ENCODE data around the gene SLC49A3.

SLC49A3 gene

DNA sequence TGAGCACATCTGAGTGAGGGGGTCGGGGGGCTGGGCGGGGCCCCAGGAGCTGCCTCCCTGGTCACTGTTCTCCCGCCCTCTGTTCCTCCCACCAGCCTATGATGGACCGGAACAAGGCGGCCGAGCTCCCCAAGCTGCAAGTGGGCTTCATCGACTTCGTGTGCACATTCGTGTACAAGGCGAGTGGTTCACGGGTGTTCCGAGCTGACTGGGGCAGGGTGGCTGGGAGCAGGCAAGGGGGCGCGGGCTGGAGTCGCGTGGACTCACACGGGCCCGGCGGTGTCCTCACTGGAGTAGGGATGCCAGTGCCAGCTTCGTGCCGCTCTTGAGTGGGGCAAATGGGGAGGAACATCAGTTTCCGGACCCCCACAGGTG is 22.5 kb downstream of the SLC49A3 start:
- DNase-seq (ENCODE audit: low spot score): no peak

GRCh38 chr4:665751-666435 is 23.1 kb downstream of the SLC49A3 start:
- DNase-seq (ENCODE audit: low spot score): no peak

GRCh38 chr4:665381-665750 is 23.6 kb downstream of the SLC49A3 start:
- no peak for DNase-seq (ENCODE audit: low spot score)

GRCh38 chr4:664713-665231 is 24.2 kb downstream of the SLC49A3 start:
- DNase-seq (ENCODE audit: low spot score): no peak

DNA sequence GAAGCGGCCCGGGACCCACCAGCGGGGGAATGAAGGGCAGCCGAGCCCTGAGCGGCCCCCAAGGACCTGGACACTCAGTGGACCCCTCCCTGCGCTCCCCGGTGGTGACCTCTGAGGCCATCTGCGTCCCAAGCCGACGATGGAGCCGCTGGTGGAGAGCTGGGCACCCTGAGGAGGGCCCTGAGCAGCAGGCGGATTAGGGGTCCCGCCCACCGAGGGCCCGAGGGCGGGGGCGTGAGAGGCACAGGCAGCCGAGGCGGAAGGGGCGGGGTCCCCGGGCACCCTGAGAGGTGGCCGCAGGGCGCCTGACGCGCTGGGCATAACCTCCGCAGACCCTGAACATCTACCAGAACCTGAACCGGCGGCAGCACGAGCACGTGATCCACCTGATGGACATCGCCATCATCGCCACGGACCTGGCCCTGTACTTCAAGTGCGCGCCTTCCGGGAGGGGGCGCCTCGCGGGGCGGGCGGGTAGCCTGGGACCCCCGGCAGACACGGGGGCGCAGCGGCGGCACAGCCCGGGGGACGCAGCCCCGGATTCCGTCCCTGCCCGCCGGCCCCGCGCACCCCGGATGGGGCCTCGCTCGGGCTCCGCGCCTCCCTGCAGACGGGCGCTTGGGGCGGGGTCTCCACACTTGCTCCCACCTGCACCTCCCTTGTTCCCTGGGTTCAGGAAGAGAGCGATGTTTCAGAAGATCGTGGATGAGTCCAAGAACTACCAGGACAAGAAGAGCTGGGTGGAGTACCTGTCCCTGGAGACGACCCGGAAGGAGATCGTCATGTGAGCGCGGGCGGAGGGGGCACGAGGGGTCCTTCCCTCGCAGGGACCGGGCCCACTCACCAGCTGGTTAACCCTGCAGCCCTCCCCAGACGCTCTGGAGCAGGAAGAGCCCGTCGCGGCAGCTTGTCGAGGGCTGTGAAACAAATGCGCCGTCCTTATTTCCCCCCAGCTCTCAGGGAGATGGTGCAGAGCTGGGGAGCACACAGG is 25.2 kb downstream of the SLC49A3 start:
- no peak for DNase-seq (ENCODE audit: low spot score)

DNA sequence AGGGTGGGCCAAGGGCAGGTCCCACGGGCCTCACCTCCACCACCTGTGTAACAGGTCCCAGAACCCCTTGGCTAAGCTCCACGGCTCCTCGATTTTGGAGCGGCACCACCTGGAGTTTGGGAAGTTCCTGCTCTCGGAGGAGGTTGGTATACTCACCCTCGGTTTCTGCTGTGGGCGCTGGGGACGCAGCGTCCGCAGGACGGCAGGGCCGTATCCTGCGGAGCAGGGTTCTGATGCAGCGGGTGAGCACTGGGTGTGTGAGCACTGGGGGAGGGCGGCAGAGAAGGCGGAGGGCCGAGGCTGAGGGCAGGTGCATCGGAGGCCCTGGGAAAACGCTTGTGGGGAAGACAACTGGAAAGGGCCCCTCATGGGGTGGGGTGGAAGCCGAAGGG is 25.9 kb downstream of the SLC49A3 start:
- DNase-seq (ENCODE audit: low spot score): no peak

- DNase-seq (ENCODE audit: low spot score): no peak
Observed at GRCh38 chr4:661881-662761, 26.8 kb downstream of the SLC49A3 start.

GRCh38 chr4:661231-661630 is 27.7 kb downstream of the SLC49A3 start:
- DNase-seq (ENCODE audit: low spot score): no peak

DNA sequence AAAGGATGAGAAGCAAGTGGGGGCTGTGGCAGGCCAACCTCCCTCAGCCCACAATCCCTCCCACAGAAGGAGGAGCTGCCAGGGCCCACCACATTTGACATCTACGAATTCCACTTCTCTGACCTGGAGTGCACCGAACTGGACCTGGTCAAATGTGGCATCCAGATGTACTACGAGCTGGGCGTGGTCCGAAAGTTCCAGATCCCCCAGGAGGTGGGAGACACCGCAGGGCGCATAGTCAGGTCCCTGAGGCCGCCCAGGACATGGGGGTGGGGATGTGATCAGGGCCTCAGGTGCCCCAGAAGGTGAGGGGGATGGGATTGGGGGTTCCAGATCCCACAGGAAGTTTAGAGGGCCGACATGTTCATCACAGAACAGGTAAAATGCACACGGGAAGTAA is 28.6 kb downstream of the SLC49A3 start:
- DNase-seq (ENCODE audit: low spot score): no peak

GRCh38 chr4:659851-660250 is 29.1 kb downstream of the SLC49A3 start:
- DNase-seq (ENCODE audit: low spot score): no peak

GRCh38 chr4:658681-659667 is 30.0 kb downstream of the SLC49A3 start:
- no peak for DNase-seq (ENCODE audit: low spot score)

GRCh38 chr4:657834-658667 is 30.9 kb downstream of the SLC49A3 start:
- no peak for DNase-seq (ENCODE audit: low spot score)

DNA sequence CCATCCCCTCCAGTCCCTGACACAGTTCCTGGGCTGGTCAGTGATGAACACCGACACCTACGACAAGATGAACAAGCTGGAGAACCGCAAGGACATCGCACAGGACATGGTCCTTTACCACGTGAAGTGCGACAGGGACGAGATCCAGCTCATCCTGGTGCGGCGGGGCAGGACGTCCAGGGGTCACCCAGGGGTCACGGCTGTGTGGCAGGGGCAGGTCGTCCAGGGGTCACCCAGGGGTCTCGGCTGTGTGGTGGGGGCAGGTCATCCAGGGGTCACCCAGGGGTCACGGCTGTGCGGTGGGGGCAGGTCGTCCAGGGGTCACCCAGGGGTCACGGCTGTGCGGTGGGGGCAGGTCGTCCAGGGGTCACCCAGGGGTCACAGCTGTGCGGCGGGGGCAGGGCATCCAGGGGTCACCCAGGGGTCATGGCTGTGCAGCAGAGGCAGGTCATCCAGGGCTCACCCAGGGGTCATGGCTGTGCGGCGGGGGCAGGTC is 31.6 kb downstream of the SLC49A3 start:
- DNase-seq (ENCODE audit: low spot score): no peak

GRCh38 chr4:656436-657337 is 32.3 kb downstream of the SLC49A3 start:
- DNase-seq (ENCODE audit: low spot score): no peak

DNA sequence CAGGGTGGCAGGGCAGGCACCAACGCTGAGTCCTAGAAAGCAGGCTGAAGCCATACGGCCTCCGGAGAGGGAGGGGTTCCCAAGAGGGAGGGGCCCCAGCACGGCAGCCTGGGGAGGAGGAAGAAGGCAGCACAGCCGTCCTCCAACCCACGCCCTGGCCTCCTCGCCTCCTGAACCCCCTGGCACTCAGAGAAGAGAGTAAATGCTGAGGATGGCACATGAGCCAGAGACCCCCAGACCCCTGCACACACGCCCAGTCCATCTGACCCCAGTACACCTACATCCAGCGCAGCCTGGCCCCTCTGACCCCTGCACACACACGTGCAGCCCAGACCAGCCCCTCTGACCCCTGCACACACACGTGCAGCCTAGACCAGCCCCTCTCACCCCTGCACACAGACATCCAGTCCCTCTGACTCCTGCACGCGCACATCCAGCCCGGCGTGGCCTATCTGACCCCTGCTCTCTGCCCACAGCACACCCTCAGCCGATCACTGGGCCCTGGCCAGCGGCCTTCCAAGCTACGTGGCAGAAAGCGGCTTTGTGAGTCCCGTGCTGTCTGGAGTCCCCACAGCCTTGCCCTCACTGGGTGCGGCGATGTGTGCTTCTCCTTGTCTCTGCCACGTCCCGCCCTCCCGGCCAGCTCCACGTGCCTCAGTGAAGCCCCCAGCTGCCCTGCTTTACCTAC is 33.3 kb downstream of the SLC49A3 start:
- no peak for DNase-seq (ENCODE audit: low spot score)

GRCh38 chr4:654871-655463 is 34.0 kb downstream of the SLC49A3 start:
- no peak for DNase-seq (ENCODE audit: low spot score)

- no peak for DNase-seq (ENCODE audit: low spot score)
Observed at GRCh38 chr4:654503-654845, 34.5 kb downstream of the SLC49A3 start.
